HepG2 (cell line): ENCODE measurements around the gene NAGS. TPM values are rescaled to one million over a fixed set of nuclear protein-coding genes. Genes with fewer than 3 reads are reported as not detected.

Source experiments
- BHLHE40 ChIP-seq: IDR thresholded peaks from 2 replicates; pipeline ENCODE4 v1.6.1; 2011; ENCODE audit warnings: low read length, improper control_type of control experiment
- DMAP1 ChIP-seq: IDR thresholded peaks from 2 replicates; pipeline ENCODE4 v1.6.1; 2016
- DNMT3B ChIP-seq: conservative IDR thresholded peaks from 2 replicates; pipeline ENCODE4 v1.6.1; 2016; ENCODE audit warnings: missing biosample characterization, control low read depth
- EP300 ChIP-seq, 3 experiments: sonication (generic) in 1 of 3; formaldehyde crosslinking in 1 of 3; IDR thresholded peaks; 2 replicates each; pipeline versions ENCODE4 v1.5.1 to v1.6.1; 2011 to 2020; ENCODE audit warnings: low read depth in 2 of 3, low read length in 2 of 3, borderline replicate concordance in 1 of 3, improper control_type of control experiment in 1 of 3, mild to moderate bottlenecking in 1 of 3, missing genetic modification reagents in 1 of 3, moderate library complexity in 1 of 3
- KDM1A ChIP-seq: IDR thresholded peaks from 2 replicates; pipeline ENCODE4 v1.6.1; 2016; ENCODE audit warnings: missing compliant biosample characterization
- KLF6 ChIP-seq: IDR thresholded peaks from 2 replicates; pipeline ENCODE4 v1.8.0; 2016; ENCODE audit warnings: missing biosample characterization, missing genetic modification reagents
- NCOA2 ChIP-seq: sonication (generic); formaldehyde crosslinking; IDR thresholded peaks from 2 replicates; pipeline ENCODE4 v1.8.0; 2022; ENCODE audit warnings: inconsistent platforms
- NFKBIZ ChIP-seq: IDR thresholded peaks from 2 replicates; pipeline ENCODE4 v1.6.1; 2018; ENCODE audit warnings: missing genetic modification reagents, missing compliant biosample characterization
- NONO ChIP-seq, 2 experiments: fragments of 450-650 bp in 1 of 2; sonication (generic) in 1 of 2; formaldehyde crosslinking in 1 of 2; IDR thresholded peaks in 1 of 2; conservative IDR thresholded peaks in 1 of 2; 2 replicates each; pipeline versions ENCODE4 v1.6.1 to v1.8.0; 2017 to 2022; ENCODE audit warnings: mild to moderate bottlenecking in 1 of 2, missing genetic modification reagents in 1 of 2, moderate library complexity in 1 of 2
- NR2F1 ChIP-seq, 2 experiments: fragments of 450-650 bp in 1 of 2; formaldehyde crosslinking in 1 of 2; IDR thresholded peaks; 2 replicates each; pipeline versions ENCODE4 v1.5.0 to v1.6.1; 2016 to 2020; ENCODE audit warnings: mild to moderate bottlenecking in 1 of 2, missing compliant biosample characterization in 1 of 2, missing genetic modification reagents in 1 of 2, moderate library complexity in 1 of 2
- NR2F2 ChIP-seq: IDR thresholded peaks from 2 replicates; pipeline ENCODE4 v1.6.1; 2012; ENCODE audit warnings: low read depth, inconsistent platforms, borderline replicate concordance
- RAD21 ChIP-seq: fragments of 450-650 bp; formaldehyde crosslinking; IDR thresholded peaks from 2 replicates; pipeline ENCODE4 v1.5.0; 2020; ENCODE audit warnings: mild to moderate bottlenecking
- REPIN1 ChIP-seq: sonication (generic); formaldehyde crosslinking; IDR thresholded peaks from 2 replicates; pipeline ENCODE4 v1.8.0; 2022; ENCODE audit warnings: missing genetic modification reagents, low read depth, mild to moderate bottlenecking, borderline replicate concordance
- RERE ChIP-seq: IDR thresholded peaks from 2 replicates; pipeline ENCODE4 v1.6.1; 2016; ENCODE audit warnings: low read depth, missing genetic modification reagents, missing compliant biosample characterization
- THAP9 ChIP-seq: sonication (generic); formaldehyde crosslinking; IDR thresholded peaks from 2 replicates; pipeline ENCODE4; 2020; ENCODE audit warnings: missing genetic modification reagents, mild to moderate bottlenecking, borderline replicate concordance
- ZNF34 ChIP-seq: sonication (generic); formaldehyde crosslinking; IDR thresholded peaks from 2 replicates; pipeline ENCODE4 v1.4.0; 2020; ENCODE audit warnings: mild to moderate bottlenecking, missing genetic modification reagents, borderline replicate concordance
- polyA plus RNA-seq, 8 experiments: library from polyadenylated mRNA; depleted of rRNA in 3 of 8; stranded (reverse) in 7 of 8; unstranded in 1 of 8; fragments of >200 nt; fragmentation: Illumina TruSeq in 4 of 8; extraction: Trizol in 4 of 8; gene quantifications; 2 replicates each; pipeline versions ENCODE4 v1.2.1 to v1.2.3, GENCODE V29; 2011 to 2016; ENCODE audit warnings: low read depth in 4 of 8, missing spikeins in 1 of 8, mixed read lengths in 1 of 8; ENCODE audit not compliant: insufficient read depth in 1 of 8
- total RNA-seq, 5 experiments: library from RNA; depleted of rRNA; stranded (reverse); fragments of >200 nt; fragmentation: Illumina TruSeq; extraction: Trizol; gene quantifications; 2 replicates each; pipeline ENCODE4 v1.2.3, GENCODE V29; 2016; ENCODE audit warnings: low read depth in 1 of 5
- TF ChIP-seq, protein P1 (sequence below): sonication (generic); formaldehyde crosslinking; IDR thresholded peaks from 2 replicates; pipeline ENCODE4 v1.4.0; 2020; ENCODE audit warnings: missing genetic modification reagents, low read depth, mild to moderate bottlenecking, borderline replicate concordance

The NAGS gene
- total and polyA plus RNA-seq, 2 of the 13 experiments (the other 11 are each of a cell fraction or from before 2014, with no cell fraction given): 4.3 to 5.1 TPM

DNA sequence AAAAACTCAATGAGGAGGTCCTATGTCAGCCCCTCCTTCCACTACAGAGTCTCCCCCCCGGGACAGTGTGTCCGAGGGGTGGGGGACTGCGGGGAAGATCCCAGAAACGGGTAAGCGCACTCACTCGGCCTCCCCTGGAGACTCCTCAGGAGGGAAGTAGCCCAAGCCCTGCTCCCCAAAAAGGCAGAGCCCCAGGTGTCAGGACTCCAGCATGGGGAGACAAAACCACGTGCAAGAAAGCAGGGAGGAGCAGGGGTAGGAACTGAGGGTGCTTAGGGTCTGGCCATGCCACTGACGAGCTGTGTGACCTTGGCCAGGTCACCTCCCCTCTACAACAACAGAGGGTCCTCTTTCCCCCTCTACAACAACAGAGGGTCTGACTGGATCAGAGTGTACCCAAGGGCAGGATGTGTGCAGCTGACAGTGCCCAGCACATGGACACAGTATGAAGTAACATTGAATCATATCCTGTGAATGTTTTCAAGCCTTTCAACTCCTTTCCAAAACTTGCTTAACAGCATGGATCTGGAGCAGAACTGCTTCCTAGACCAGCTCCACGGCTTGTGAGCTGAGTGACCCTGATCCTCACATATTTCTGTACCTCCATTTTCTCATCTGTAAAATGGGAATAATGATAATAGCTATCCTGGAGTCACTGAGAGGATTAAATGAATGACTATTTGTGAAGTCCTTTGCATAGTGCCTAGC, 2.1 kb upstream of the NAGS start (continued):
- 0 out of 2 replicates have a peak, but pooled peaks have one; percentile 41 for TF ChIP-seq DNMT3B (CRISPR knock-in tag)
- TF ChIP-seq BHLHE40: peak; percentile 45
- peak; percentile 99 for TF ChIP-seq KDM1A (CRISPR knock-in tag)
- peak in 1 of 2 experiments; percentile 36; a peak in 3 of 4 replicates for TF ChIP-seq NR2F1 (CRISPR knock-in tag; IDR thresholded peaks at IDR 0.05)
- peak; percentile 62; the same call in 1 of the 2 replicates for TF ChIP-seq NCOA2 (CRISPR knock-in tag)
- TF ChIP-seq KLF6 (CRISPR knock-in tag): peak; percentile 97
- TF ChIP-seq THAP9: peak; percentile 59
- TF ChIP-seq, protein P1, sequence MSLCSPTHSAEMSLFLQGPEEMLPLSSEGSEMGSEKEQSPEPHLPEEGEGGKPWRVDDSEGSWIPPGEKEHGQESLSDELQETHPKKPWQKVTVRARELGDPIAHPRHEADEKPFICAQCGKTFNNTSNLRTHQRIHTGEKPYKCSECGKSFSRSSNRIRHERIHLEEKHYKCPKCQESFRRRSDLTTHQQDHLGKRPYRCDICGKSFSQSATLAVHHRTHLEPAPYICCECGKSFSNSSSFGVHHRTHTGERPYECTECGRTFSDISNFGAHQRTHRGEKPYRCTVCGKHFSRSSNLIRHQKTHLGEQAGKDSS (CRISPR knock-in tag): peak; percentile 77
- TF ChIP-seq NONO (IDR thresholded peaks at IDR 0.05): no peak
- 0 out of 2 replicates have a peak, but pooled peaks have one; percentile 46 for TF ChIP-seq NONO (CRISPR knock-in tag; conservative IDR thresholded peaks at IDR 0.05)
- TF ChIP-seq ZNF34 (CRISPR knock-in tag): no peak
- no peak for TF ChIP-seq NFKBIZ (CRISPR knock-in tag)
- peak; percentile 29; the same call in 1 of the 2 replicates for TF ChIP-seq RAD21 (CRISPR knock-in tag)
- 0 out of 2 replicates have a peak, but pooled peaks have one; percentile 21 for TF ChIP-seq DMAP1 (CRISPR knock-in tag)
- TF ChIP-seq NR2F2: no peak
- peak; percentile 61; the same call in 1 of the 2 replicates for TF ChIP-seq RERE (CRISPR knock-in tag)
- TF ChIP-seq REPIN1 (CRISPR knock-in tag): peak; percentile 57; the same call in 1 of the 2 replicates
- peak in 1 of 2 experiments; percentile 57; a peak in 1 of 4 replicates for TF ChIP-seq EP300 (IDR thresholded peaks at IDR 0.05; ENCODE audit: low read depth in 2 of 2, low read length in 2 of 2)
- TF ChIP-seq EP300 (CRISPR knock-in tag; IDR thresholded peaks at IDR 0.05; ENCODE audit: borderline replicate concordance): peak; percentile 89; the same call in 1 of the 2 replicates
